GM18499 (cell line): ENCODE results near the gene ODC1.

Experiments
- ATAC-seq: cut with Tn5 transposase; IDR thresholded peaks from one replicate; pipeline ENCODE4 v1.9.1; 2021; ENCODE audit warnings: moderate number of reproducible peaks; ENCODE audit not compliant: insufficient read depth, unreplicated experiment

ODC1 gene

GRCh38 chr2:10480359-10480949 lies 32.3 kb upstream of the ODC1 start:
- no peak for ATAC-seq

GRCh38 chr2:10478916-10479315 lies 30.8 kb upstream of the ODC1 start:
- ATAC-seq = no peak

- no peak for ATAC-seq
Measured at GRCh38 chr2:10478298-10478625, 30.1 kb upstream of the ODC1 start.

- ATAC-seq = no peak
Measured at GRCh38 chr2:10477443-10478297, 29.5 kb upstream of the ODC1 start.

GRCh38 chr2:10476723-10477442 lies 28.8 kb upstream of the ODC1 start:
- no peak for ATAC-seq

GRCh38 chr2:10475811-10476660 lies 27.9 kb upstream of the ODC1 start:
- no peak for ATAC-seq

- ATAC-seq = no peak
Measured at GRCh38 chr2:10475221-10475722, 27.1 kb upstream of the ODC1 start.

- no peak for ATAC-seq
Measured at GRCh38 chr2:10473121-10473756, 25.1 kb upstream of the ODC1 start.

- no peak for ATAC-seq
Measured at GRCh38 chr2:10471955-10472354, 23.8 kb upstream of the ODC1 start.

- no peak for ATAC-seq
Measured at GRCh38 chr2:10471046-10471571, 23.0 kb upstream of the ODC1 start.

GRCh38 chr2:10469955-10470608 lies 22.0 kb upstream of the ODC1 start:
- ATAC-seq = no peak

GRCh38 chr2:10469301-10469700 lies 21.2 kb upstream of the ODC1 start:
- ATAC-seq = no peak

GRCh38 chr2:10467401-10467800 lies 19.3 kb upstream of the ODC1 start:
- ATAC-seq = no peak

- ATAC-seq = no peak
Measured at GRCh38 chr2:10466801-10467200, 18.7 kb upstream of the ODC1 start.

GRCh38 chr2:10465910-10466309 lies 17.8 kb upstream of the ODC1 start:
- no peak for ATAC-seq

GRCh38 chr2:10462178-10463083 lies 14.3 kb upstream of the ODC1 start:
- ATAC-seq = no peak

- ATAC-seq = no peak
Measured at GRCh38 chr2:10460366-10460796, 12.3 kb upstream of the ODC1 start.
